GM12873 (cell line): ENCODE results near the gene SLC1A2.

ENCODE experiments used
- CTCF ChIP-seq: IDR thresholded peaks from 2 replicates; pipeline ENCODE4 v1.5.1; 2012; ENCODE audit warnings: low read depth, mild to moderate bottlenecking, moderate library complexity, low read length, control low read depth; ENCODE audit not compliant: insufficient read depth; ENCODE audit errors: missing control alignments

SLC1A2 gene

GRCh38 chr11:35215945-35216344, 203.4 kb downstream of the SLC1A2 start:
- TF ChIP-seq CTCF: no peak

DNA sequence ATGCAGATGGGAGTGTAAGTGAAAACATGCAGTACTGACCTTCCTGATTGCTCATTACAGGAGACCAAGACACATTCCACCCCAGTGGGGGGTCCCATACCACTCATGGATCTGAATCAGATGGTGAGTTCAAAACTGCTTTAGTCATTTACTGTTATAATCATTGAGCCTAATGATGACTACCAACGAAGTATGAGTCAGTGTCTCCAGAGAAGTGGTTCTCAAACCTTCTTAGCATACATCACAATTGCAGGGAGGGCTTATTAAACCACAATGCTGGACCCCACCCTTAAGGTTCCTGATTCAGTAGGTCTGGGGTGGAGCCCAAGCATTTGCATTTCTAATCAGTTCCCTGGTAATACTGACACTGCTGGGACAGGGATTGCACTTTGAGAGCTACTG, 204.6 kb downstream of the SLC1A2 start:
- no peak for TF ChIP-seq CTCF

DNA sequence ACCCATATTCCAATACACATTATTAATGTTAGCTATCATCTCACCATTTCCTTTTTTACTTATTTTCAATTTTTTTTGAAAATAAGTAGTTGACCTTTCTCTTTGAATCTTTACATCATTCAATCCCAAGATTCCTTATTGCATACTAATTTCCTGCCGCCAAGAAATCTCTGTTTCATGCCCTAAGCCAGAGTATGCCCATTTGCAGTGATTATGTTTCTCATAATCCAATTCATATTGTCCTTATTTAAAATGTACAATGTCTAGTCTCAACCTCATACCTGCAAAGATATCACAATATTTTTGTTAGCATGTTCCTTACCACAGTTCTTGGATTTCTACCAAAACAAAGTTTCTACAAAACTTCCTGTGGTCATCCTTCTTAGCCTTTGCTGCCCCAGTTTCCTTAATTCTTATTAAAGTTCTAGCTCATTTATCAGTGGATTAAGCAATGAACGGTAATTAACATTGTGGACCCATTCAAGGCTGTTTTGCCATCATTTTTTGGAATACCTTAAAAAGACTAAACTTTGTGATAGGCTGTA, 205.1 kb downstream of the SLC1A2 start:
- no peak for TF ChIP-seq CTCF

DNA sequence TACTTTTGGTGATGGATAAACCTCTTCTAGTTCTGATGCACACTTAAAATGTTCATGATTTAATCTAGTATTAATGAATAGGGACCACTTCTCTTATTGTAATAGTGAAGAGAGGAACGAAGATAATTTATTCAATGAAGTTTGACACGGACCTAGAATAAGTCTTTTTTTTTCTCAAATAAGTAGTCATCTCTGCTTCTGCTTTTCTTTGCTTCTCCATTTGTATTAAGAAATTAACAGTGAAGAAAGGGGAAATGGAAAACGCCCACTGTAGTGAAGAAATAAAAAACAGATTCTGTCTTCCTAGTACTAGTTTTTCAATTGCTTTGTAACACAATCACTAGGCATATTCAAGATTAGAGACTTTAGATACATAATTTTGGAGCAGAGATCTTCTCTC, 207.4 kb downstream of the SLC1A2 start:
- no peak for TF ChIP-seq CTCF

GRCh38 chr11:35210876-35211546, 208.3 kb downstream of the SLC1A2 start:
- TF ChIP-seq CTCF: no peak

- TF ChIP-seq CTCF: no peak
Observed at GRCh38 chr11:35208795-35209194, 210.6 kb downstream of the SLC1A2 start.

GRCh38 chr11:35207471-35208403, 211.6 kb downstream of the SLC1A2 start:
- no peak for TF ChIP-seq CTCF
